BJ (cell line): ENCODE data around the gene CEP43. TPM values are rescaled to one million over a fixed set of nuclear protein-coding genes. Genes with fewer than 3 reads are reported as not detected.
A peak's percentile ranks its signal among the peaks of the same experiment; 100 is the strongest.
"Not testable (repeated sequence)": the region's sequence is repeated elsewhere in the genome, so short reads cannot be mapped to it uniquely, and the experiment has no call there.

ENCODE experiments used
- CTCF ChIA-PET: fragments of 350-600 bp; formaldehyde crosslinking; extraction: SDS; loops from one replicate; lab custom pipeline; 2021; ENCODE audit warnings: antibody characterized with exemption, inconsistent platforms; lab: Yijun Ruan, JAX
- POLR2A ChIA-PET: fragments of 300-600 bp; sonication (Branson Sonifier 250); formaldehyde crosslinking; extraction: SDS; loops from one replicate; lab custom pipeline; 2021; ENCODE audit warnings: antibody characterized with exemption; lab: Charles Lee
- DNase-seq: peaks from one replicate; pipeline ENCODE4 v3.0.0-alpha.2; 2011; ENCODE audit warnings: low read depth
- H3K27me3 ChIP-seq: 2 replicates; pipeline ENCODE4 v1.6.0; 2011; ENCODE audit warnings: low read length; ENCODE audit not compliant: control insufficient read depth, insufficient read depth
- H3K36me3 ChIP-seq: 2 replicates; pipeline ENCODE4 v1.5.1; 2011; ENCODE audit warnings: low read length; ENCODE audit not compliant: control insufficient read depth, insufficient read depth
- H3K4me3 ChIP-seq: 2 replicates; pipeline ENCODE4 v1.5.1; 2011; ENCODE audit warnings: low read depth, mild to moderate bottlenecking, control low read depth, low read length
- polyA minus RNA-seq: library from RNA; depleted of rRNA, polyadenylated mRNA; stranded (reverse); fragments of >200 nt; gene quantifications from 2 replicates; pipeline ENCODE4 v1.2.3, GENCODE V29; 2011; rRNA and poly(A)+ RNA removed
- polyA plus RNA-seq: library from polyadenylated mRNA; depleted of rRNA; stranded (reverse); fragments of >200 nt; gene quantifications from 2 replicates; pipeline ENCODE4 v1.2.3, GENCODE V29; 2011; rRNA removed
- TF ChIP-seq, protein P1 (sequence below): IDR thresholded peaks from 2 replicates; pipeline ENCODE4 v1.5.1; 2011; ENCODE audit warnings: low read depth, mild to moderate bottlenecking, control low read depth, inconsistent platforms, low read length, moderate library complexity; ENCODE audit not compliant: insufficient read depth

CEP43 gene
- 5.6 and 15.5 TPM in 2 replicates for polyA plus RNA-seq
- 5.5 and 5.8 TPM in 2 replicates for polyA minus RNA-seq

DNA sequence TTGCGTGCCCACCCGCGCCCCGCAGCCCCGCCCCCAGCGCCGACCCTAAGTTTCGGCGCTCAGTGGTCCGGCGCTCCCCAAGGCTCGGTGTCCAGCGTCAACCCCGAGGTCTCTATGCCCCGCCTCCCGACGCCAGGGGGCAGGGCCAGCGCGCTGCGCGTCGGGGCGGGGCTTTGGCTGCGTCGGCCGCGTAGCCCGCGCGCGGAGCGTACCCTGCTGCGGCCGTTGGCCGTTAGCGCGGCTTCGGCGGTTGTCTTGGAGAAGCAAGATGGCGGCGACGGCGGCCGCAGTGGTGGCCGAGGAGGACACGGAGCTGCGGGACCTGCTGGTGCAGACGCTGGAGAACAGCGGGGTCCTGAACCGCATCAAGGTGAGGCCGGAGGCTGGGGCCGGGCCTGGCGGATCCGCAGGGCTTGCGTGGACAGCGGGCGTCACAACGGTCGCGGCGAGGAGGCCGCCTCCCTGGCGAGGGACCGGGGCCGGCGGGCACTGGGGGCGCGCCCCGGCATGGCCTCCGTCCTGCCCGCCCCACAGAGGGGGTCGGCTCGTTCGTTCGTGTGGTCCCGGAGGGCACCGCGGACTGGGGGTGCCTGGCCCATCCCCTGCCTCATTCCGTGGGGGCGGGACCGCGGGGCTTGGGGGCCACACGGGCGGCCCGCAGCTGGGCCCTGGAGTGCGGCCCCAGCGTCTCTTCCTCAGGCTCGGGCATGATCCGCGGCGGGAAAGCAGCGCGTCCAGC lies at the start of gene CEP43:
CEP43 (plus strand) TSS at position 253 of the 739 bp plus-strand sequence; CDS start at position 269, 16 bp downstream.
- DNase-seq = peak; percentile 76
- Histone ChIP-seq H3K4me3 (peak within 1 kb of the TSS; percentile 87), H3K27me3 (no peaks in the 10 kb centered on the region), H3K36me3 (no peaks in the 10 kb centered on the region)
- TF ChIP-seq, protein P1, sequence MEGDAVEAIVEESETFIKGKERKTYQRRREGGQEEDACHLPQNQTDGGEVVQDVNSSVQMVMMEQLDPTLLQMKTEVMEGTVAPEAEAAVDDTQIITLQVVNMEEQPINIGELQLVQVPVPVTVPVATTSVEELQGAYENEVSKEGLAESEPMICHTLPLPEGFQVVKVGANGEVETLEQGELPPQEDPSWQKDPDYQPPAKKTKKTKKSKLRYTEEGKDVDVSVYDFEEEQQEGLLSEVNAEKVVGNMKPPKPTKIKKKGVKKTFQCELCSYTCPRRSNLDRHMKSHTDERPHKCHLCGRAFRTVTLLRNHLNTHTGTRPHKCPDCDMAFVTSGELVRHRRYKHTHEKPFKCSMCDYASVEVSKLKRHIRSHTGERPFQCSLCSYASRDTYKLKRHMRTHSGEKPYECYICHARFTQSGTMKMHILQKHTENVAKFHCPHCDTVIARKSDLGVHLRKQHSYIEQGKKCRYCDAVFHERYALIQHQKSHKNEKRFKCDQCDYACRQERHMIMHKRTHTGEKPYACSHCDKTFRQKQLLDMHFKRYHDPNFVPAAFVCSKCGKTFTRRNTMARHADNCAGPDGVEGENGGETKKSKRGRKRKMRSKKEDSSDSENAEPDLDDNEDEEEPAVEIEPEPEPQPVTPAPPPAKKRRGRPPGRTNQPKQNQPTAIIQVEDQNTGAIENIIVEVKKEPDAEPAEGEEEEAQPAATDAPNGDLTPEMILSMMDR = no peak
- ChIA-PET CTCF (interaction anchor here (1.3 to 1.6 kb wide), 5 partner anchors 10 to 239 kb away, joined by 3 to 8 read pairs (median 4); partner anchors contain the start of gene RNASET2), POLR2A (interaction anchor here (0.7 kb wide), 1 partner anchor 1134 kb away, joined by 10 read pairs; no protein-coding TSS in a partner anchor)

DNA sequence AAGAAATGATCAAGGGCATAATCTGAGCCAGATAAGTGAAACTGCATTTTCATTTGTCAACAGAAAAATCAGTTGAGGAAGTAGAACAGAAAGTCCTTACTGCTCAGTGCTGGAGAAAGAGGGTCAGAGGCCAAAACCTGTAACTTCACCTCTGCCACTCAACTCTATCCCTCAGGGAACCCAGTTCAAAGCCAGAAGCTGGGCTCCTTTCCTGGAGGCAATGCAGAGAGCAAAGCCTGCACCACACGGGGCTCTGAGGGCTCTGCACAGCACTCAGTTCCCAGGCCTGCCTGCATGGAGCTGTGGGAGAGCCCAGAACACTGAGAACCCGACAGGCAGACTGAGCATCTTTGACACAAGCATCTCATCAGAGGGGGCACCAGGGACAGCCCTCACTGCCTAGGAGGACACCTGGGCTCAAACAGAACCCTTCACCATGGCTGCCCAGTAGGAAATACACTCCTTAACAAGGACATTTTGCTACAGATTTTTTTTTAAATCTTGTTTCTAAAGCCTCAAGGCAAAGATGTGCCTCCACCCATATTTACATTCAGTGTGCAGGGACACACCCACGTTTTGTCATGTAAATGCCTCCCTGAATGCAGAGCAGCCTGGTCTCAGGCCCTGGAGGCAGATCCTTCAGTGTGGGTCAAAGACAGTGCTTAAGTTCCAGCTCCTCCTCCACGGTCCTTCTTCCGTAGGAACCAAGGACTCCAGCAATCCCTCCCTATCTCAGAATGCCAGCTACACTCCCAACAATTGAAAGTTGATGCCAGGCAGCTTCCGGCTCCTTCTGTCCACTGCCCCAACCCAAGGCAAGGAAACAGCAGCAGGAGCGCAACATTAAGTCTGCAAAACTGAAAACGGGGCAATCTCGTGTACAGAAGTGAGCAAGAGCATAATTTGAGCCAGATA lies 49.4 kb upstream of the CEP43 start:
- Histone ChIP-seq H3K36me3 (no peaks in the 10 kb centered on the region), H3K27me3 (no peaks in the 10 kb centered on the region), H3K4me3 (no peak overlapping the region)
- DNase-seq = no peak
- TF ChIP-seq, protein P1 = no peak
- POLR2A ChIA-PET = no interaction called here
- CTCF ChIA-PET = interaction anchor here (0.8 to 3.0 kb wide), 3 partner anchors 22 to 175 kb away, joined by 3 to 14 read pairs (median 4); no protein-coding TSS in a partner anchor

DNA sequence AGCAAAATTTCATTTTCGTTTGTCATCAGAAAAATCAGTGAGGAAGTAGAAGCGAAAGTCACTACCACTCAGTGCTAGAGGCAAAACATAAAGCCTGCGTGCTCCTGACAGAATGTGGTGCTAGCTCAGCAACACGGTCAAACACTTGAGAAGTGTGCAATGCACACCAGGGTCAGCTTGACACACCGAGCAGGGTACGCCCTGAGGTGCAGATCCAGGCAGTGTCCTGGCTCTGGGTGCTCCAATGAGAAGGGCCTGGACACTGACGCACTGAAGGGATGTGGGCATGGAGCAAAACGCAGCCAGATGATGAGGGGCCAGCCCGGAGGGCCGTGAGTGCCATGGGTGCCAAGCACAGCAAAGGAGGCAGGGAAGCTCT lies 48.8 kb upstream of the CEP43 start:
- Histone ChIP-seq H3K4me3 (no peak overlapping the region), H3K36me3 (no peaks in the 10 kb centered on the region), H3K27me3 (no peaks in the 10 kb centered on the region)
- DNase-seq = no peak
- TF ChIP-seq, protein P1 = no peak
- POLR2A ChIA-PET = no interaction called here
- CTCF ChIA-PET = interaction anchor here (0.8 to 3.0 kb wide), 3 partner anchors 22 to 175 kb away, joined by 3 to 14 read pairs (median 4); no protein-coding TSS in a partner anchor

DNA sequence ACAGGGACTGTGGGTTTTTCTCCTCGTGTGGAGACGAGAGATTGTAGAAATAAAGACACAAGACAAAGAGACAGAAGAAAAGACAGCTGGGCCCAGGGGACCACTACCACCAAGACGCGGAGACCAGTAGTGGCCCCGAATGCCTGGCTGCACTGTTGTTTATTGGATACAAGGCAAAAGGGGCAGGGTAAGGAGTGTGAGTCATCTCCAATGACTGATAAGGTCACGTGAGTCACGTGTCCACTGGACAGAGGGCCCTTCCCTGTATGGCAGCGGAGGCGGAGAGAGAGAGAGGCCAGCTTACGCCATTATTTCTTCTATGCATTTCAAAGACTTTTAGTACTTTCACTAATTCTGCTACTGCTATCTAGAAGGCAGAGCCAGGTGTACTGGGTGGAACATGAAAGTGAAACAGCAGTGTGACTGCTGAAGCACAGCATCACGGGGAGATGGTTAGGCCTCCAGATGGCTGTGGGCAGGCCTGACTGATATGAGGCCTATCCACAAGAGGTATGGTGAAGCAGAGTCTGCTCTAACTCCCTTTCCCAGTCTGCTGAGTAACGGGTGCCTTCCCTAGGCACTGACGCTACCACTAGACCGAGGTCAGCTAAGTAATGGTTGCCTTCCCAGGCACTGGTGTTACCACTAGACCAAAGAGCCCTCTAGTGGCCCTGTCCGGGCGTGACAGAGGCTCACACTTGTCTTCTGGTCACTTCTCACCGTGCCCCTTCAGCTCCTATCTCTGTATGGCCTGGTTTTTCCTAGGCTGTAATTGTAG lies 48.1 kb upstream of the CEP43 start:
- CTCF ChIA-PET = interaction anchor here (0.6 to 3.0 kb wide), 7 partner anchors 10 to 474 kb away, joined by 3 to 14 read pairs (median 3); no protein-coding TSS in a partner anchor
- H3K27me3 ChIP-seq, H3K4me3 ChIP-seq, POLR2A ChIA-PET, DNase-seq, H3K36me3 ChIP-seq: not testable (repeated sequence)
- TF ChIP-seq, protein P1 = peak; percentile 64
